Neural progenitor cell (in vitro differentiated cells): ENCODE data around the gene BMPER.

Experiments used
- EZH2 ChIP-seq: fragments of 200-600 bp; sonication (generic); IDR thresholded peaks from 2 replicates; pipeline ENCODE4 v1.6.1; 2017; ENCODE audit warnings: antibody characterized with exemption, mild to moderate bottlenecking, moderate library complexity
- EZH2phosphoT487 ChIP-seq: fragments of 200-600 bp; sonication (generic); IDR thresholded peaks from 2 replicates; pipeline ENCODE4 v1.6.1; 2017; ENCODE audit warnings: antibody characterized with exemption
- TF ChIP-seq, protein P1 (sequence below): fragments of 200-600 bp; sonication (generic); IDR thresholded peaks from 2 replicates; pipeline ENCODE4 v1.5.1; 2017; ENCODE audit warnings: antibody characterized with exemption, mild to moderate bottlenecking

DNA sequence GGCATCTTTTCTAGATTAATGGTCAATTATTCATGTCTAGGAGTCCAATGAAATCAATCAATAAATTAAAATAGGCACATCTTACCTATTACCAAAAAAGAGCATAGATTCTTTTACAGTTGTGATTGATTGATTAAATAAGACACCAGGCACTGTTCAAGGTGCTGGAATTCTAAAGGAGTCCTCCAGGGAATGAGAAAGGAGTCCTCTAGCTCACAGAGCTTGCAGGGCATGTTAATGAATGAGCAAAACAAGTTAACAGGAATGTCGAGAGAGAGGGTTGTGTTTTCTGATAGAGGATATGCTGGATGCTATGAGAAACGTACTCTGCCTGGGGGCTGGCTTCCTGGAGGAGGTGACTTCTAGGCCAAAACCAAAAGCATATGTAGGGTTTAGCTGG, 191.4 kb downstream of the BMPER start:
- TF ChIP-seq, protein P1, sequence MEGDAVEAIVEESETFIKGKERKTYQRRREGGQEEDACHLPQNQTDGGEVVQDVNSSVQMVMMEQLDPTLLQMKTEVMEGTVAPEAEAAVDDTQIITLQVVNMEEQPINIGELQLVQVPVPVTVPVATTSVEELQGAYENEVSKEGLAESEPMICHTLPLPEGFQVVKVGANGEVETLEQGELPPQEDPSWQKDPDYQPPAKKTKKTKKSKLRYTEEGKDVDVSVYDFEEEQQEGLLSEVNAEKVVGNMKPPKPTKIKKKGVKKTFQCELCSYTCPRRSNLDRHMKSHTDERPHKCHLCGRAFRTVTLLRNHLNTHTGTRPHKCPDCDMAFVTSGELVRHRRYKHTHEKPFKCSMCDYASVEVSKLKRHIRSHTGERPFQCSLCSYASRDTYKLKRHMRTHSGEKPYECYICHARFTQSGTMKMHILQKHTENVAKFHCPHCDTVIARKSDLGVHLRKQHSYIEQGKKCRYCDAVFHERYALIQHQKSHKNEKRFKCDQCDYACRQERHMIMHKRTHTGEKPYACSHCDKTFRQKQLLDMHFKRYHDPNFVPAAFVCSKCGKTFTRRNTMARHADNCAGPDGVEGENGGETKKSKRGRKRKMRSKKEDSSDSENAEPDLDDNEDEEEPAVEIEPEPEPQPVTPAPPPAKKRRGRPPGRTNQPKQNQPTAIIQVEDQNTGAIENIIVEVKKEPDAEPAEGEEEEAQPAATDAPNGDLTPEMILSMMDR, result no peak
- TF ChIP-seq EZH2, result no peak
- TF ChIP-seq EZH2phosphoT487, result no peak
